ENCODE measurements around the gene ZFP1.
"Not testable (repeated sequence)": the region's sequence is repeated elsewhere in the genome, so short reads cannot be mapped to it uniquely, and the experiment has no call there.

The ZFP1 gene

DNA sequence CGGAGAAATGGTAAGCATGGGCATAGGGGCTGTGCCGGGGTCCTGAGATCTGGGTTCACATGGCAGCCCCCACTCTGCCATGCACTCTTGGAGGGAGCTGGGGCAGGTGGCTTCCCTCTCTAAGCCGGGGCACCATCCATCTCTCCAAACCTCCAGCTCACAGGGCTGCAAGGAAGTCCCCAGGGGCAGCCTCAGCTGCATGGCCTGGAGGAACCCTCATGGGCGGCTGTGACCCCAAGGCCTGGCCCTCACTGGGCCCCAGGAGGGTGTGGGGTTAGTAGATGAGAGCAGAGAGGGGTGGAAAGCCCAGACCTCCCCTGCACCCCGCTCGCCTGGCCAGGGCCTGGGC is 56.1 kb downstream of the ZFP1 start:
- no peak overlapping the region for H3K9ac ChIP-seq (ENCODE audit: low read length)
- H2BK5ac ChIP-seq (ENCODE audit: low read depth, low read length, poor library complexity), result no peak overlapping the region
- no peak for DNase-seq
- no peak overlapping the region for H3K4ac ChIP-seq (ENCODE audit: low read depth, low read length)
- WGBS (ENCODE audit: extremely low coverage, insufficient coverage, insufficient read length), result no CpG with 5 or more reads among the region's 6 CpGs
- no peak overlapping the region for H3K14ac ChIP-seq (ENCODE audit: low read length)
- H3K4me2 ChIP-seq (ENCODE audit: low read length), result no peak overlapping the region
- no peak overlapping the region for H2BK120ac ChIP-seq (ENCODE audit: insufficient read depth, low read length, poor library complexity)
- H2BK12ac ChIP-seq (ENCODE audit: low read length), result no peak overlapping the region
- H3K79me2 ChIP-seq (ENCODE audit: control insufficient read depth, insufficient read depth, low read length, poor library complexity), result no peaks in the 10 kb centered on the region
- H3K9me3 ChIP-seq (ENCODE audit: insufficient read depth, low read depth, low read length), result no peaks in the 10 kb centered on the region
- H2AK5ac ChIP-seq (ENCODE audit: low read length), result no peak overlapping the region
- H3K27me3 ChIP-seq (ENCODE audit: insufficient read depth, low read length), result no peaks in the 10 kb centered on the region
- peaks cover 4% of the 10 kb centered on the region for H3K79me1 ChIP-seq (ENCODE audit: low read length)
- H4K12ac ChIP-seq (ENCODE audit: low read depth, low read length), result no peak overlapping the region
- no peak overlapping the region for H4K91ac ChIP-seq (ENCODE audit: low read depth, low read length)
- H3K23ac ChIP-seq (ENCODE audit: low read length), result no peak overlapping the region
- H3K36me3 ChIP-seq (ENCODE audit: control insufficient read depth in 1 of 2, insufficient read depth in 2 of 2, low read length in 2 of 2), result no peaks in the 10 kb centered on the region
- no peak overlapping the region for H4K8ac ChIP-seq (ENCODE audit: low read depth, low read length)
- H3K4me1 ChIP-seq (ENCODE audit: control insufficient read depth in 1 of 2, insufficient read depth in 2 of 2, low read length in 2 of 2), result no peaks in the 10 kb centered on the region
- H3K18ac ChIP-seq (ENCODE audit: low read length), result no peak overlapping the region
- H3K27ac ChIP-seq (ENCODE audit: low read depth, low read length), result no peak overlapping the region
- no peak overlapping the region for H2AFZ ChIP-seq (ENCODE audit: insufficient read depth, low read length, poor library complexity)
- H3K4me3 ChIP-seq (ENCODE audit: low read depth, low read length), result no peak overlapping the region

DNA sequence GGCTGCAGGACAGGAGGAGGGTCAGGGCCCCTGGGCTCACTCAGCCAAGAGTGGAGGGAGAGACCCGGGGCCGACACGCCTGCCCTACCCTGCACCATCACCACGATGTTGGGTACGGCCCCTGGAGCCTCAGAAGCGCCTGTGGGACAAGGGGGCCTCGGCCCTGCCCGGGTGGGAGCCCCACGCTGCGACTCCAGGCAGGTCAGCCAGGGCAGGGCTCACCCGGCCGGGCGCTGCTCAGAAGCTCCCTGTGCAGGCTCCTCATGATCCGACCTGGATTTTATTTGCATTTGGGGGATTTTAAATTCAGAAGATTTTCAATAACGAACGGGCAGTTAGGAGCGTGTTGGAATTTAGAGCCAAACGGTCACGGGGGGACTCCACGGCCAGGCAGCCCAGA is 56.6 kb downstream of the ZFP1 start:
- H2AFZ ChIP-seq (ENCODE audit: insufficient read depth, low read length, poor library complexity); H3K4me2 ChIP-seq (ENCODE audit: low read length); H3K79me1 ChIP-seq (ENCODE audit: low read length); H2AK5ac ChIP-seq (ENCODE audit: low read length); H3K4ac ChIP-seq (ENCODE audit: low read depth, low read length); H4K8ac ChIP-seq (ENCODE audit: low read depth, low read length); H3K9me3 ChIP-seq (ENCODE audit: insufficient read depth, low read depth, low read length); H3K27ac ChIP-seq (ENCODE audit: low read depth, low read length); H2BK12ac ChIP-seq (ENCODE audit: low read length); H3K14ac ChIP-seq (ENCODE audit: low read length); DNase-seq; H3K23ac ChIP-seq (ENCODE audit: low read length); H3K4me3 ChIP-seq (ENCODE audit: low read depth, low read length); H4K12ac ChIP-seq (ENCODE audit: low read depth, low read length); H3K79me2 ChIP-seq (ENCODE audit: control insufficient read depth, insufficient read depth, low read length, poor library complexity); H4K91ac ChIP-seq (ENCODE audit: low read depth, low read length); H3K4me1 ChIP-seq (ENCODE audit: control insufficient read depth in 1 of 2, insufficient read depth in 2 of 2, low read length in 2 of 2); H3K18ac ChIP-seq (ENCODE audit: low read length); H3K9ac ChIP-seq (ENCODE audit: low read length); H3K27me3 ChIP-seq (ENCODE audit: insufficient read depth, low read length); H3K36me3 ChIP-seq (ENCODE audit: control insufficient read depth in 1 of 2, insufficient read depth in 2 of 2, low read length in 2 of 2); H2BK120ac ChIP-seq (ENCODE audit: insufficient read depth, low read length, poor library complexity); H2BK5ac ChIP-seq (ENCODE audit: low read depth, low read length, poor library complexity): not testable (repeated sequence)
- WGBS (ENCODE audit: extremely low coverage, insufficient coverage, insufficient read length), result no CpG with 5 or more reads among the region's 20 CpGs

DNA sequence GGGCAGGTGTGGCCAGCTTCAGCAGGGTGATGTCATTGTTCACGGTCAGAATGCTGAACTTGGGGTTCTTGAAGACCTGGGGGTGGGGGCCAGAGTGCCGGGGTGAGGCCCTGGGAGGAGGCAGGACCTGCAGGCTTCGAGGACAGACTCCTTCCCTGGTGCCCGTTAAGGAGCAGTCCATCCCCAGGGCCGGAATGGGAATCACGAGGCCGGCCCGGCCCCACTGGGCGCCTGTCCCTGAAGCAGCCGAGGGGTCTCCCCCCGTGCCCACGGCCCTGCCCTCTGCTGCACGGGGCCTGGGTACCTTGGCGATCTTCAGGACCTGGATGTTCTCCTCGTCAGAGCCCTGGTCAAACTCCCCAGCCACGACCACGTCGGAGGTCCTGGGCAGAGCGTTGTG is 57.1 kb downstream of the ZFP1 start:
- no CpG with 5 or more reads among the region's 19 CpGs for WGBS (ENCODE audit: extremely low coverage, insufficient coverage, insufficient read length)
- H2AK5ac ChIP-seq (ENCODE audit: low read length); DNase-seq; H3K4me1 ChIP-seq (ENCODE audit: control insufficient read depth in 1 of 2, insufficient read depth in 2 of 2, low read length in 2 of 2); H3K18ac ChIP-seq (ENCODE audit: low read length); H3K4ac ChIP-seq (ENCODE audit: low read depth, low read length); H3K23ac ChIP-seq (ENCODE audit: low read length); H3K36me3 ChIP-seq (ENCODE audit: control insufficient read depth in 1 of 2, insufficient read depth in 2 of 2, low read length in 2 of 2); H2BK12ac ChIP-seq (ENCODE audit: low read length); H4K12ac ChIP-seq (ENCODE audit: low read depth, low read length); H2BK5ac ChIP-seq (ENCODE audit: low read depth, low read length, poor library complexity); H2BK120ac ChIP-seq (ENCODE audit: insufficient read depth, low read length, poor library complexity); H3K27me3 ChIP-seq (ENCODE audit: insufficient read depth, low read length); H3K9ac ChIP-seq (ENCODE audit: low read length); H4K8ac ChIP-seq (ENCODE audit: low read depth, low read length); H3K79me1 ChIP-seq (ENCODE audit: low read length); H3K79me2 ChIP-seq (ENCODE audit: control insufficient read depth, insufficient read depth, low read length, poor library complexity); H3K14ac ChIP-seq (ENCODE audit: low read length); H3K9me3 ChIP-seq (ENCODE audit: insufficient read depth, low read depth, low read length); H2AFZ ChIP-seq (ENCODE audit: insufficient read depth, low read length, poor library complexity); H3K4me3 ChIP-seq (ENCODE audit: low read depth, low read length); H3K4me2 ChIP-seq (ENCODE audit: low read length); H3K27ac ChIP-seq (ENCODE audit: low read depth, low read length); H4K91ac ChIP-seq (ENCODE audit: low read depth, low read length): not testable (repeated sequence)

DNA sequence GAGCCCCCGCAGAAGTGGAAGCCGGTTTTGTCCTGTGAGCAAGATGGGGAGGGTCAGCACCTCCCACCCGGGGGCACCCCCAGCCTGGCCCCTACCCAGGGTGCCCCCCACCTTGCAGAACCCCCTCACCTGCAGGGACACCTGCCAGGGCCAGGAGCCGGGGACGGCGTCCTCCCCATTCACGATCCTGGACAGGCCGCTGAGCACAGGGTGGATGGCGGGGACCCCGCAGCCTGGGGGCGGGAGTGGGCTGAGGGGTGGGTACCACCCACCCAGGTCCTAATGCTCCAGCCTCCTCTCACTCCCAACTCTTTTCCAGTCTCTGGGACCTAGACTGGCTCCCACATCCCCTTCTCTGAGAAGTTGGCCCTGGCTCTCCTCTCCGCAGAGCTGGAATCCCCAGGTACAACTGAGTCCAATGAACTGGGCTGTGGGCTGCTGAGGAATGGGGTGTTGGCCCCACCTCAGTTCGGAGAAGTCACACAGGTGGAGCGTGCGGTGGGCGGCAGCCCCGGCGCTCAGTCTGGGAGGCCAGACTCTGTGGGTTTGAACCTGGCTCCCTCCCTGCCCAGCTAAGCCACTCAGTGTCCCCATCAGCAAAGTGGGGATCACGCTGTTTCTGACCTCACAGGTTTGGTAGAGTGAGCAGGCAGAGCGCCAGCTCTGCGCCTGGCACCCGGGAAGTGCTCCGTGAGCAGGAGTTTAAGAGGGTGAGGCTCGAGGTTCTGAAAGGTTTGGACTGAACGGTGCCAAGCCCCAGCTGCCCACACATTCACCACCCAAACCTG is 57.8 kb downstream of the ZFP1 start:
- H3K27me3 ChIP-seq (ENCODE audit: insufficient read depth, low read length); H3K4me1 ChIP-seq (ENCODE audit: control insufficient read depth in 1 of 2, insufficient read depth in 2 of 2, low read length in 2 of 2); H2BK5ac ChIP-seq (ENCODE audit: low read depth, low read length, poor library complexity); H2BK120ac ChIP-seq (ENCODE audit: insufficient read depth, low read length, poor library complexity); H3K4me3 ChIP-seq (ENCODE audit: low read depth, low read length); H3K4me2 ChIP-seq (ENCODE audit: low read length); H3K36me3 ChIP-seq (ENCODE audit: control insufficient read depth in 1 of 2, insufficient read depth in 2 of 2, low read length in 2 of 2); H3K79me1 ChIP-seq (ENCODE audit: low read length); H3K27ac ChIP-seq (ENCODE audit: low read depth, low read length); H3K9me3 ChIP-seq (ENCODE audit: insufficient read depth, low read depth, low read length); H4K91ac ChIP-seq (ENCODE audit: low read depth, low read length); DNase-seq; H3K4ac ChIP-seq (ENCODE audit: low read depth, low read length); H4K8ac ChIP-seq (ENCODE audit: low read depth, low read length); H3K18ac ChIP-seq (ENCODE audit: low read length); H3K9ac ChIP-seq (ENCODE audit: low read length); H3K23ac ChIP-seq (ENCODE audit: low read length); H2AFZ ChIP-seq (ENCODE audit: insufficient read depth, low read length, poor library complexity); H3K14ac ChIP-seq (ENCODE audit: low read length); H2BK12ac ChIP-seq (ENCODE audit: low read length); H3K79me2 ChIP-seq (ENCODE audit: control insufficient read depth, insufficient read depth, low read length, poor library complexity): not testable (repeated sequence)
- no CpG with 5 or more reads among the region's 25 CpGs for WGBS (ENCODE audit: extremely low coverage, insufficient coverage, insufficient read length)
- Histone ChIP-seq H2AK5ac (ENCODE audit: low read length) (peak overlapping the region; percentile 55), H4K12ac (ENCODE audit: low read depth, low read length) (peak overlapping the region; percentile 66)

Data from trophoblast cell (in vitro differentiated cells and primary cell).